ENCODE data around the gene PRRX2. TPM values are rescaled to one million over a fixed set of nuclear protein-coding genes. Genes with fewer than 3 reads are reported as not detected.

The PRRX2 gene
- polyA plus RNA-seq, 1 experiment: 8.3 TPM

DNA sequence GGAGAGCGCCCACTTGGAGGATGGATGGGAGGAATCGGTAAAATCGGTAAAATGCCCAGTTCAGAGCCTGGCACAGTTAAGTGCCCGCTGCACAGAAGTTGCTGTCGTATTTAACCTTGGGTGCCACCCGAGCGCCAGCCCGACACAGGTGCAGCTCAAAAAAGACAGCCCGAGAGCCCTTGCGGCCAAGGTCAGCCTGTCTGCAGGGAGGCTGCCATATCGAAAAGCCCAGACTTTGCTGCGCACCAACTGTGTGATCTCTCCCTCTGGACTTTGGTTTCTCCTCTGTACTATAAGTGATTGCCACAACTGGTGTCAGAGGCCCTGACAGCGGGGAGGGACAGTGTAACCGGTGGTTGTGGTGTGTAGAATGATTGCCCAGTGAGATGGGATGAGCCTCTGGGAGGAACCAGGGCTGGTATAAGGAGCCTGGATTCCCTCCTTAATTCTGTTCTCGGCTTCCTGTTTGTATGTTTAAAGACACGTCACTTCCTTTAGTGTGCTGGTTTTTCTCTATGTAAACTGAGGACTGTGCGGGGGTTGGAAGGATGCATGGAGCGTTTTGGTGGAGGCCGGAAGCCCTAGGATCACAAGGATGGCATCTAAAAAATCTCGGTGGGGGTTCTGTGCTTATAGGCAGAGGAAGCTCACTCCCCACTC is 38.7 kb upstream of the PRRX2 start:
- POLR2A ChIA-PET: interaction anchor here (0.6 to 1.8 kb wide), 8 partner anchors 10 to 498 kb away, joined by 3 to 10 read pairs (median 4); partner anchors contain the start of gene IER5L
- H3K27ac ChIP-seq (ENCODE audit: low read depth, low read length): peak overlapping the region; percentile 94
- DNase-seq (ENCODE audit: low read depth, low spot score): peak; percentile 72
- H3K27me3 ChIP-seq (ENCODE audit: control insufficient read depth, insufficient read depth, low read length): no peaks in the 10 kb centered on the region
- H3K9me3 ChIP-seq (ENCODE audit: control insufficient read depth, insufficient read depth, low read length): no peaks in the 10 kb centered on the region
- TF ChIP-seq CTCF (IDR thresholded peaks at IDR 0.05; ENCODE audit: low read depth, low read length): no peak
- H3K4me3 ChIP-seq (ENCODE audit: low read depth, low read length): peak overlapping the region; percentile 92
- CTCF ChIA-PET: interaction anchor here (0.7 to 7.1 kb wide), 6 partner anchors 15 to 495 kb away, joined by 3 to 302 read pairs (median 5); partner anchors contain the start of gene ASB6

- no peaks in the 10 kb centered on the region for H3K9me3 ChIP-seq (ENCODE audit: control insufficient read depth, insufficient read depth, low read length)
- no peaks in the 10 kb centered on the region for H3K27me3 ChIP-seq (ENCODE audit: control insufficient read depth, insufficient read depth, low read length)
- ChIA-PET CTCF (interaction anchor here (0.7 to 1.8 kb wide), 6 partner anchors 14 to 496 kb away, joined by 3 to 16 read pairs (median 5); partner anchors contain the start of gene ASB6), POLR2A (interaction anchor here (0.7 to 1.8 kb wide), 5 partner anchors 12 to 488 kb away, joined by 3 to 10 read pairs (median 3); partner anchors contain the start of gene IER5L)
- peak overlapping the region; percentile 92 for H3K4me3 ChIP-seq (ENCODE audit: low read depth, low read length)
- no peak for DNase-seq (ENCODE audit: low read depth, low spot score)
- TF ChIP-seq CTCF (IDR thresholded peaks at IDR 0.05; ENCODE audit: low read depth, low read length): no peak
- H3K27ac ChIP-seq (ENCODE audit: low read depth, low read length): peak overlapping the region; percentile 69
Measured at GRCh38 chr9:129627556-129628440, 37.6 kb upstream of the PRRX2 start.

DNA sequence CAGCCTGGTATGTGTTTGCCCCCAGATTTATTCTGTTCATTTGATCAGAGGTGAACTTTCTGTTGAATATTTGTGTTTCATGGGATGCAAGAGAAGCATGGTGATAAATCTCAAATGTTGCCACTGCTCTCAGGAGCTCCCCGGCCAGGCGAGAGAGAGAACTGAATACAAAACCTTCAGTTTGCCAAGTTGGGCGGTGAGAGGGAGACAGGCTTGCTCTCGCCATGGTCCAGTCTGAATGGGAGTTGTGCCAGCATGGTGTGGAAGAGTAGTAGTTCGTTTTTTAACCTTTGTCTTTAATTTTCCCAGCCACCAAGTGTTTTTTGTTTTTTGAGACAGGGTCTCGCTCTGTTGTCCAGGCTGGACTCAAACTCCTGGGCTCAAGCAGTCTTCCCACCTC is 36.7 kb upstream of the PRRX2 start:
- CTCF ChIA-PET: interaction anchor here (1.5 to 1.9 kb wide), 2 partner anchors 454 to 497 kb away, joined by 6 to 7 read pairs; no protein-coding TSS in a partner anchor
- Histone ChIP-seq H3K9me3 (ENCODE audit: control insufficient read depth, insufficient read depth, low read length) (no peaks in the 10 kb centered on the region), H3K27ac (ENCODE audit: low read depth, low read length) (no peak overlapping the region), H3K4me3 (ENCODE audit: low read depth, low read length) (peak overlapping the region; percentile 92), H3K27me3 (ENCODE audit: control insufficient read depth, insufficient read depth, low read length) (no peaks in the 10 kb centered on the region)
- no peak for TF ChIP-seq CTCF (IDR thresholded peaks at IDR 0.05; ENCODE audit: low read depth, low read length)
- no peak for DNase-seq (ENCODE audit: low read depth, low spot score)
- POLR2A ChIA-PET: no interaction called here

- DNase-seq (ENCODE audit: low read depth, low spot score): no peak
- ChIA-PET CTCF (interaction anchor here (0.6 to 1.9 kb wide), 4 partner anchors 108 to 498 kb away, joined by 3 to 7 read pairs (median 6); no protein-coding TSS in a partner anchor), POLR2A (no interaction called here)
- Histone ChIP-seq H3K27ac (ENCODE audit: low read depth, low read length) (no peak overlapping the region), H3K4me3 (ENCODE audit: low read depth, low read length) (no peak overlapping the region), H3K9me3 (ENCODE audit: control insufficient read depth, insufficient read depth, low read length) (no peaks in the 10 kb centered on the region), H3K27me3 (ENCODE audit: control insufficient read depth, insufficient read depth, low read length) (no peaks in the 10 kb centered on the region)
- TF ChIP-seq CTCF (IDR thresholded peaks at IDR 0.05; ENCODE audit: low read depth, low read length): no peak
Measured at GRCh38 chr9:129629251-129629820, 36.1 kb upstream of the PRRX2 start.
